NCI-H1694 treated with DMSO at 0.1 percent for 48 hours (cell line): ENCODE results near the gene CBY1.
A peak's percentile ranks its signal among the peaks of the same experiment; 100 is the strongest.
"Not testable (repeated sequence)": the region's sequence is repeated elsewhere in the genome, so short reads cannot be mapped to it uniquely, and the experiment has no call there.

Experiments used
- DNase-seq: peaks from one replicate; lab custom pipeline; 2025; lab: John Stamatoyannopoulos, UW

CBY1 gene

GRCh38 chr22:38656256-38657044 is at the start of gene CBY1, which contains the start of gene FAM227A:
Gene CBY1 (plus strand): TSS chr22:38656638. CDS start chr22:38668055, 11,417 bp downstream.
Gene FAM227A (minus strand): TSS chr22:38656392. CDS start chr22:38650168, 6,224 bp downstream.
- peak; percentile 74 for DNase-seq

- no peak for DNase-seq
Observed at GRCh38 chr22:38607680-38608079, 48.8 kb upstream of the CBY1 start.

DNA sequence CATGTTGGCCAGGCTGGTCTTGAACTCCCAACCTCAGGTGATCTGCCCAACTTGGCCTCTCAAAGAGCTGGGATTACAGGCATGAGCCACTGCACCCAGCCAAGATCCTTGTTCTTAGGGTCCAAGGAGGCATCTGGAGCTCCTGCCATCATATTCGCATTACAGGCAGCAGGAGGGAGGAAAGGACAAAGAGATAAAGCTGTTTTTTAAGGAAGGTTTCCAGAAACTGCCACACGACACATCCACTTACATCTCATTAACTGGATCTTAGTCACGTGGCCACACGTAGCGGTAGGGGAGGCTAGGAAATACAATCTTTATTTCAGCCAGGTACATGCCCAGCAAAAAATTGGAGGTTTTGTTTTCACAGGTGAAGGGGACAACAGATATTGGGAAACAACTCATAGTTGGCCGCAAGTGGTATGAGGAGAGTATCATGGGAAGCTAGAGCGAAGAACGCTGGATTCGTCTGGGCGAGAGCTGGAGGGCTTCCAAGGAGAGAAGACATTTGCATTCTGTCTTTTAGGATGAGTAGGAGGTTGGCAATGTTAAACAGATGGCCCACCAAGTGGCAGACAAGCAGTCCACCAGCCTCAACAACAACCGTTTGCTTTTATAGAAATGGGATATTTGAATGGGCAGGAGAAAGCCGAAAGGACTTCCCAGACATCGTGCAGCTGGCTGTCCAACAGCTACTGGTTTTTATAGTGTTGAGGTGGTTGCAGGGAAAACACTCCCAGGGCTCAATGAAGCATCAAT is 47.3 kb upstream of the CBY1 start:
- peak; percentile 33 for DNase-seq

- DNase-seq = no peak
Observed at GRCh38 chr22:38610234-38610633, 46.2 kb upstream of the CBY1 start.

GRCh38 chr22:38611559-38611958 is 44.9 kb upstream of the CBY1 start:
- no peak for DNase-seq

- DNase-seq = no peak
Observed at GRCh38 chr22:38612217-38613006, 44.0 kb upstream of the CBY1 start.

DNA sequence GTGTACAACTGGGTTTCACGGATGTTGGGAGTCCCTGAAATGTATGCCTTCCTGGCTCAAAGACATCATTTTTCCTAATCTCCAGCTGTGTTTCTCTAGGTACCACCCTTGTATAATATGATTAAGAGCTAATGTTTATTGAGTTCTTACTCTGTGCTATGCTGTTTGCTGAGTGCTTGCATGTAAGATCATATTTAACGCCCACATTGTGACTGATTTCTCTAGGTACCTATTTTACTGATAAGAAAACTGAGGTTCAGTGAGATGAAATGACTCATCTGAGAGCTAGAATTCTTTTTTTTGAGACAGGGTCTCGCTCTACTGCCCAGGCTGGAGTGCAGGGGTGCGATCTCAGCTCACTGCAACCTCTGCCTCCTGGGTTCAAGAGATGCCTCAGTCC is 42.9 kb upstream of the CBY1 start:
- no peak for DNase-seq

DNA sequence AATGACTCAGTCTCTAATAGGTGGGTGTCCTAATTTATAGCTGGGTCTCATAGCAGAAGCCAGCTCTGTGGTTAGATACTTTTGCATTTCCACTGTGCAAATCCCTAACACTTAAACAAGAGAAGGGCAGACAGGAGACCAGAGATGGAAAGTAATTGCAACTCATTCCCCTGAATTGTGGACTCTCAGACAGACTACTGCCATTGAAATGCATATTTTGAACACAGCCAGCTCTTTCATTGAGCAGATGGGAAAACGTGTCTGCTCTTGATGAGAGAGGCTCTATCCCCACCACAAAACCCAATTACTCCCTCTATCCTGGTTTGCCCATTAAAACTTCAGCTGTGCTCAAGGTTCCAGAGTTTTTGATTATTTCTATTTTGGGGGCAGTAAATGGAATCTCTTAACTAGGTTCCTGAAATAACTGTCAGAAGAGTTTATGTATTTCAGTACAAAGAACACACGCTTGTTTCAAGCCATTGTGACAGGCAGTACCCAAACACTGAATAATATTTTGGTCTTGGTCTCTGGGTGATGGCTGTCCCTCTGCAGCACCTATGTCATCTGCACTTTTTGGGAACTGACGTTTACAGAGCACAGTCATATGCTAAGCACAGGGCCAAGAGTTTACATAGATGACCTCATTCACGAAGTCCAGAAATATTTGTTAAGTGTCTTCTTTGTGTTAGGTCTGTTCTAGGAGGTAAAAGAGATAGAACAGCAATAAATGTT is 41.9 kb upstream of the CBY1 start:
- DNase-seq = peak; percentile 40

GRCh38 chr22:38615064-38615405 is 41.4 kb upstream of the CBY1 start:
- DNase-seq = not testable (repeated sequence)

GRCh38 chr22:38618258-38618657 is 38.2 kb upstream of the CBY1 start:
- no peak for DNase-seq

DNA sequence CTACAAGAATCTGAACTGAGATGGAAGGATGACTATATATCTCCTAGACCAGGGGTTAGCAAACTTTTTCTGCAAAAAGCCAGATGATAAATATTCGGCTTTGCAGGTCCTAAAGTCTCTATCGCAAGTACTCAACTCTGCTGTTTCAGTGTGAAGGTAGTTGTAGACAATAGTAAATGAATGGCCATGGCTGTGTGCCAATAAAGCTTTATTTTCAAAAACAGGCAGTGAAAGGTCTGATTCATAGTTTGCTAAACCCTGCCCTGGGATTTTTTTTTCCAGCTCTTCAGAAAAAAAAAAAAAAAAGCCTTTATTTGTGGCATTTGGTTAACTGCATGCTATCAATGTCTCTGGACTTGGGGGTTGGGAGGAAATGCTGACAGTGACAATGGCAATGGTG is 37.8 kb upstream of the CBY1 start:
- no peak for DNase-seq

GRCh38 chr22:38623351-38623750 is 33.1 kb upstream of the CBY1 start:
- DNase-seq = no peak

- DNase-seq = no peak
Observed at GRCh38 chr22:38628444-38628843, 28.0 kb upstream of the CBY1 start.

DNA sequence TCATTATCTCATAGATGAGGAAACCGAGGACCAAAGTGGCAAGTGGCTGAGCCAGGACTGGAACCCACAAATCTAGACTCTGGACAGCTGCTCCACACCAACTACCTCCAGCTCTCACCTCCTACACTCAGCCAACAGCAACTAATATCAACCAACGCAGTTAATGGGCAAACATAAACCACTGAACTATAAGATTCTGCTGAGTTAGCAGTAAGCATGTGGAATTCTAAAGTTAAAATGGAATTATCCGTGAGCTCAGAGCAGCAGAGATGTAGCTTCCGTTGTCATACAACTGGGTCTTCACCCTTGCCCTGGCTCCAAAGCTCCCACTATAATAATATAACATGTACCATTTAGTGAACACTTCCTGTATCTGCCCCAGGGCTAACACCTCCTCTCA is 27.3 kb upstream of the CBY1 start:
- DNase-seq = no peak

DNA sequence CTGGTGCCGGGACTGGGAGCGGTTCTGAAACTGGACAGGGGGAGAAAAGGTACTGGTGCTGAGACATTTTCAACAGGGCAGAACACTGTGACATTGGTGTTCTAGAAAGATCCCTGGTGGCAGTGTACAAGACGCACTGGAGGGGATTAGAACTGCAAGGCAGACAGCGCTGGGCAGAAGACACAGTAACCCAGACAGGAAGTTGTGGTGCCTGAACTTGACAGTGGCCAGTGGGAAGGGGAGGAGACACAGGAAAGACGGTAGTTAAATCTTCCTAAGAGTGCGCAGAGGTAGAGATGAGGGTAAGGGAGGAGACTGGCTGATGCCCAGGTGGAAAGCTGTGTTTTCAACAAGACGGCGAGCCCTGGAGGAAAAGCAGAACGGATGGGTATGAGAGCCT is 24.7 kb upstream of the CBY1 start:
- no peak for DNase-seq

- DNase-seq = no peak
Observed at GRCh38 chr22:38632528-38632927, 23.9 kb upstream of the CBY1 start.

DNA sequence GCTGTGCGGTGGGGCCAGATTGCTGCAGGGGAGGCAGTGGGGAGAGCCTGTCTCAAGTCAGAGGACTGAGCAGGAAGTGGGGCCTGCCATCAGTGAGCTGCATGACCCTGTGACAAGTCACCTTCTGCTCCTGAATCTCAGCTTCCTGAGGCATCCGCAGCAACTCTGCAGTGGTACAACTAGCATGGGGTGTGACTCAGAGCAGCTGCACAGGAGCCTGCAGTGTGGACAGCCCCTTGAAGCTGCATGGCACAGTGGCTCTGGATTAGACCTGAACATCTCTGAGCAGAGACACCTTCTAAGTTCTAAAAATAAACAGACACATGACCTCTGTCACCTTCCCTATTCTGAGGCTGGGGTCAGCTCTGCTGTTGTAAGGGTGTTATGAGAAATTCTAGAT is 18.2 kb upstream of the CBY1 start:
- DNase-seq = no peak

DNA sequence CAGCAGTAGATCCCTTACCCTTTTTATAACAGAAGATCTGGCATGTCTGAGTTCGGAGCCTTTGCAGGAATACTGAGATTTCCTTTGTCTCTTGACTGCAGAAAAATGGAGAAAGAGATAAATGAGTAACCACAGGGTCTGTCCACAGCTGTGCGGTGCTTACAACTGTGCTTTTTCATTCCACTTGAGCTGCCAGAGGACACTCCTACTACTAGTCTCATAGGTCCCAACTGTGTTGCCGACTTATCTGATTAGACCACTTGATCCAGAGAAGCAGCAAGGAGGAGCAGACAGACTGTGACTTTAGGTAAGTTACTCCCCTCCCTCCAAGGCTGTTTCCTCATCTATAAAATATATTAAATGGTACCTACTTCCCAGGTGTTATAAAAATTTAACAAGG is 17.7 kb upstream of the CBY1 start:
- DNase-seq = no peak

GRCh38 chr22:38641476-38642040 is 14.9 kb upstream of the CBY1 start:
- DNase-seq = no peak

- not testable (repeated sequence) for DNase-seq
Observed at GRCh38 chr22:38644245-38644644, 12.2 kb upstream of the CBY1 start.

DNA sequence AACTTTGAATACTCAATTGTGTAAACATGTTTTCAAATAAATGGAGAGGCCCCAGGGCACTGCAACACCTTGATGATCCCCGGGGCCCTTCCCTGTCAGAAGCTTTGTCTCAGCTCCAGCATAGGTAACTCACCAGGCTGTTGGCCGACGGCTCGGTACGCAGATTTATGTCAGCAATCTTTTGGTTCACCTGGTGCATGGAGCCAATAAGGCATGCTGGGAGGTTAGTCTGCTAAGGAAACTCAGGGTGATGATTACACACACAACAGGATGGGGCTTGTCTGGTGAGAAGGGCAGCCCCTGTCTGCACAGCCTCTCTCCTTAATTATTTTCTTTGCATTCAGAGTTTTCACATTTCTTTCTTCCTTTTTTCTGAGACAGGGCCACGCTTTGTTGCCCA is 11.0 kb upstream of the CBY1 start:
- DNase-seq = no peak
